HepG2 (cell line): ENCODE data around the gene CTXN1. TPM values are rescaled to one million over a fixed set of nuclear protein-coding genes. Genes with fewer than 3 reads are reported as not detected.

Source experiments
- AGO2 ChIP-seq: fragments of 200-400 bp; formaldehyde crosslinking; optimal IDR thresholded peaks from 2 replicates; pipeline ENCODE3; 2017; ENCODE audit warnings: mild to moderate bottlenecking, low read depth, low read length, moderate library complexity
- CBX1 ChIP-seq: IDR thresholded peaks from one replicate; pipeline ENCODE4 v1.6.1; 2016; ENCODE audit warnings: antibody characterized with exemption, low read depth
- GABPB1 ChIP-seq: IDR thresholded peaks from 2 replicates; pipeline ENCODE4 v1.6.1; 2016; ENCODE audit warnings: mild to moderate bottlenecking, missing genetic modification reagents, moderate library complexity, missing compliant biosample characterization
- GATA4 ChIP-seq: sonication (generic); IDR thresholded peaks from 2 replicates; pipeline ENCODE4 v1.6.1; 2016; ENCODE audit warnings: antibody characterized with exemption, low read depth, borderline replicate concordance
- MAFF ChIP-seq: IDR thresholded peaks from 2 replicates; pipeline ENCODE4 v1.6.1; 2011; ENCODE audit warnings: low read depth, low read length, improper control_type of control experiment
- MBD4 ChIP-seq: IDR thresholded peaks from 2 replicates; pipeline ENCODE4 v1.6.1; 2012; ENCODE audit warnings: low read length, inconsistent platforms, borderline replicate concordance
- NFYC ChIP-seq: IDR thresholded peaks from 2 replicates; pipeline ENCODE4 v1.6.1; 2016; ENCODE audit warnings: missing genetic modification reagents, missing compliant biosample characterization
- NPAS2 ChIP-seq: sonication (generic); formaldehyde crosslinking; IDR thresholded peaks from 2 replicates; pipeline ENCODE4 v1.8.0; 2022; ENCODE audit warnings: mild to moderate bottlenecking, missing genetic modification reagents, borderline replicate concordance
- RXRB ChIP-seq: IDR thresholded peaks from 2 replicates; pipeline ENCODE4 v1.6.1; 2016; ENCODE audit warnings: borderline replicate concordance, missing genetic modification reagents, missing compliant biosample characterization
- SP5 ChIP-seq: IDR thresholded peaks from 2 replicates; pipeline ENCODE4 v1.6.1; 2016; ENCODE audit warnings: low read depth, borderline replicate concordance
- ZBTB20 ChIP-seq: sonication (generic); formaldehyde crosslinking; IDR thresholded peaks from 2 replicates; pipeline ENCODE4 v1.8.1; 2023; ENCODE audit warnings: missing genetic modification reagents, low read depth, mild to moderate bottlenecking, borderline replicate concordance
- ZNF124 ChIP-seq: sonication (generic); formaldehyde crosslinking; IDR thresholded peaks from 2 replicates; pipeline ENCODE4 v1.4.0; 2020; ENCODE audit warnings: missing genetic modification reagents
- ZNF160 ChIP-seq: sonication (generic); formaldehyde crosslinking; IDR thresholded peaks from 2 replicates; pipeline ENCODE4 v1.8.0; 2022; ENCODE audit warnings: mild to moderate bottlenecking, inconsistent platforms, missing genetic modification reagents
- ZNF205 ChIP-seq: IDR thresholded peaks from 2 replicates; pipeline ENCODE4 v1.6.1; 2018; ENCODE audit warnings: missing biosample characterization, missing genetic modification reagents
- ZNF292 ChIP-seq: sonication (generic); formaldehyde crosslinking; IDR thresholded peaks from 2 replicates; pipeline ENCODE4 v1.8.1; 2022; ENCODE audit warnings: mild to moderate bottlenecking, low read depth, missing genetic modification reagents, borderline replicate concordance
- ZNF484 ChIP-seq: sonication (generic); formaldehyde crosslinking; IDR thresholded peaks from 2 replicates; pipeline ENCODE4 v1.5.1; 2020; ENCODE audit warnings: mild to moderate bottlenecking, low read depth, missing genetic modification reagents, borderline replicate concordance
- ZNF670 ChIP-seq: sonication (generic); formaldehyde crosslinking; IDR thresholded peaks from 2 replicates; pipeline ENCODE4 v1.8.0; 2022; ENCODE audit warnings: mild to moderate bottlenecking, missing genetic modification reagents, borderline replicate concordance
- ZSCAN30 ChIP-seq: sonication (generic); formaldehyde crosslinking; IDR thresholded peaks from 2 replicates; pipeline ENCODE4 v1.5.0; 2020; ENCODE audit warnings: mild to moderate bottlenecking, missing genetic modification reagents
- polyA plus RNA-seq, 8 experiments: library from polyadenylated mRNA; depleted of rRNA in 3 of 8; stranded (reverse) in 7 of 8; unstranded in 1 of 8; fragments of >200 nt; fragmentation: Illumina TruSeq in 4 of 8; extraction: Trizol in 4 of 8; gene quantifications; 2 replicates each; pipeline versions ENCODE4 v1.2.1 to v1.2.3, GENCODE V29; 2011 to 2016; ENCODE audit warnings: low read depth in 4 of 8, missing spikeins in 1 of 8, mixed read lengths in 1 of 8; ENCODE audit not compliant: insufficient read depth in 1 of 8
- total RNA-seq, 5 experiments: library from RNA; depleted of rRNA; stranded (reverse); fragments of >200 nt; fragmentation: Illumina TruSeq; extraction: Trizol; gene quantifications; 2 replicates each; pipeline ENCODE4 v1.2.3, GENCODE V29; 2016; ENCODE audit warnings: low read depth in 1 of 5
- TF ChIP-seq, protein P1 (sequence below): sonication (generic); formaldehyde crosslinking; IDR thresholded peaks from 2 replicates; pipeline ENCODE4 v1.5.0; 2020; ENCODE audit warnings: mild to moderate bottlenecking, missing genetic modification reagents
- TF ChIP-seq, protein P2 (sequence below): sonication (generic); formaldehyde crosslinking; IDR thresholded peaks from 2 replicates; pipeline ENCODE4 v1.4.0; 2020; ENCODE audit warnings: missing genetic modification reagents
- TF ChIP-seq, protein P3 (sequence below): sonication (generic); formaldehyde crosslinking; IDR thresholded peaks from 2 replicates; pipeline ENCODE4 v1.8.1; 2023; ENCODE audit warnings: missing genetic modification reagents, inconsistent platforms, borderline replicate concordance
- TF ChIP-seq, protein P4 (sequence below): sonication (generic); formaldehyde crosslinking; IDR thresholded peaks from 2 replicates; pipeline ENCODE4 v1.4.0; 2020; ENCODE audit warnings: missing genetic modification reagents

The CTXN1 gene
- total and polyA plus RNA-seq, 2 of the 13 experiments (the other 11 are each of a cell fraction or from before 2014, with no cell fraction given): 0.11 TPM; not detected in 1

DNA sequence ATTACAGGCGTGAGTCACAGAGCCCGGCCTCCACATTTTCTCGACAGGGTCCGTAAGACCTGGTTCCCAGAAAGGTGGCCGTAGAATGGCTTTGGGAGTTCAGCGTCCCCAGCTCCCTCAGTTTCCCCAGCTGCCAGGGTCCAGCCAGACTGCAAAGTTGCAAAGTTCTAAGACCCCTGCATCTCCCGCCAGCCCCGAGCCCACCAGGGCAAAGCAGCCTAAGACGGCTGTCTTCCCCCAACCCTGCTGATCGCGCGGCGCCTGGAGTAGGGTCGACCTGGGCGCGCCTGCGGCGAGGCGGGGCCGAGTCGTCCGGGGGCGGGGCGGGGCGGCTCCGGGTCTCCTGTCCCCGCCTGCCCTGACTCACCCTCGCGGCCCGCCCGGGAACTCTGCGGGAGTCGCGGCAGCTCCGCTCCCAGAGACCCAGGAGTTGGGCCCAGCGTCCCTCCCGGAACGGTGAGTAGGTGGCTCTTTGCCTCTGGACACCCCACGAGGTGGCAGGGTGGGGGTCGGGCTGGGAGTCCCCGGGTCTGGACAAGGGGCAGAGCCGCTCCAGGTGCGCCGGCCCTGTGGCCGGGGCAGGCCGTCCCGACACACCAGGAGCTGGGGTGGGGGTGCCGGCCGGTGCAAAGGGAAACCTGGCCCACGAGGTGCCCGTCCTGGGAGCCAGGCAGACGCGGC is 37.6 kb downstream of the CTXN1 start, which contains the start of gene LRRC8E (continued):
- TF ChIP-seq ZNF124 (CRISPR knock-in tag) (no peak), NFYC (CRISPR knock-in tag) (no peak), MBD4 (no peak), ZSCAN30 (CRISPR knock-in tag) (no peak), SP5 (CRISPR knock-in tag) (peak; percentile 72), ZNF205 (CRISPR knock-in tag) (peak; percentile 49; the same call in 1 of the 2 replicates), AGO2 (no peak), ZNF670 (peak; percentile 77; the same call in 1 of the 2 replicates), ZNF160 (CRISPR knock-in tag) (no peak), MAFF (no peak), NPAS2 (CRISPR knock-in tag) (no peak), GABPB1 (peak; percentile 55; the same call in 1 of the 2 replicates), RXRB (peak; percentile 9; the same call in 1 of the 2 replicates), ZNF484 (CRISPR knock-in tag) (no peak), GATA4 (peak; percentile 42; the same call in 1 of the 2 replicates), ZNF292 (CRISPR knock-in tag) (no peak), ZBTB20 (CRISPR knock-in tag) (no peak), CBX1 (no peak)
- TF ChIP-seq, protein P1, sequence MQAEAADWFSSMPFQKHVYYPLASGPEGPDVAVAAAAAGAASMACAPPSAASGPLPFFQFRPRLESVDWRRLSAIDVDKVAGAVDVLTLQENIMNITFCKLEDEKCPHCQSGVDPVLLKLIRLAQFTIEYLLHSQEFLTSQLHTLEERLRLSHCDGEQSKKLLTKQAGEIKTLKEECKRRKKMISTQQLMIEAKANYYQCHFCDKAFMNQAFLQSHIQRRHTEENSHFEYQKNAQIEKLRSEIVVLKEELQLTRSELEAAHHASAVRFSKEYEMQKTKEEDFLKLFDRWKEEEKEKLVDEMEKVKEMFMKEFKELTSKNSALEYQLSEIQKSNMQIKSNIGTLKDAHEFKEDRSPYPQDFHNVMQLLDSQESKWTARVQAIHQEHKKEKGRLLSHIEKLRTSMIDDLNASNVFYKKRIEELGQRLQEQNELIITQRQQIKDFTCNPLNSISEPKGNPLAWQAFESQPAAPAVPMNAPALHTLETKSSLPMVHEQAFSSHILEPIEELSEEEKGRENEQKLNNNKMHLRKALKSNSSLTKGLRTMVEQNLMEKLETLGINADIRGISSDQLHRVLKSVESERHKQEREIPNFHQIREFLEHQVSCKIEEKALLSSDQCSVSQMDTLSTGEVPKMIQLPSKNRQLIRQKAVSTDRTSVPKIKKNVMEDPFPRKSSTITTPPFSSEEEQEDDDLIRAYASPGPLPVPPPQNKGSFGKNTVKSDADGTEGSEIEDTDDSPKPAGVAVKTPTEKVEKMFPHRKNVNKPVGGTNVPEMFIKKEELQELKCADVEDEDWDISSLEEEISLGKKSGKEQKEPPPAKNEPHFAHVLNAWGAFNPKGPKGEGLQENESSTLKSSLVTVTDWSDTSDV: no peak
- TF ChIP-seq, protein P2, sequence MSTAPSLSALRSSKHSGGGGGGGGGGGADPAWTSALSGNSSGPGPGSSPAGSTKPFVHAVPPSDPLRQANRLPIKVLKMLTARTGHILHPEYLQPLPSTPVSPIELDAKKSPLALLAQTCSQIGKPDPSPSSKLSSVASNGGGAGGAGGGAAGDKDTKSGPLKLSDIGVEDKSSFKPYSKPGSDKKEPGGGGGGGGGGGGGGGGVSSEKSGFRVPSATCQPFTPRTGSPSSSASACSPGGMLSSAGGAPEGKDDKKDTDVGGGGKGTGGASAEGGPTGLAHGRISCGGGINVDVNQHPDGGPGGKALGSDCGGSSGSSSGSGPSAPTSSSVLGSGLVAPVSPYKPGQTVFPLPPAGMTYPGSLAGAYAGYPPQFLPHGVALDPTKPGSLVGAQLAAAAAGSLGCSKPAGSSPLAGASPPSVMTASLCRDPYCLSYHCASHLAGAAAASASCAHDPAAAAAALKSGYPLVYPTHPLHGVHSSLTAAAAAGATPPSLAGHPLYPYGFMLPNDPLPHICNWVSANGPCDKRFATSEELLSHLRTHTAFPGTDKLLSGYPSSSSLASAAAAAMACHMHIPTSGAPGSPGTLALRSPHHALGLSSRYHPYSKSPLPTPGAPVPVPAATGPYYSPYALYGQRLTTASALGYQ (CRISPR knock-in tag): no peak
- TF ChIP-seq, protein P3, sequence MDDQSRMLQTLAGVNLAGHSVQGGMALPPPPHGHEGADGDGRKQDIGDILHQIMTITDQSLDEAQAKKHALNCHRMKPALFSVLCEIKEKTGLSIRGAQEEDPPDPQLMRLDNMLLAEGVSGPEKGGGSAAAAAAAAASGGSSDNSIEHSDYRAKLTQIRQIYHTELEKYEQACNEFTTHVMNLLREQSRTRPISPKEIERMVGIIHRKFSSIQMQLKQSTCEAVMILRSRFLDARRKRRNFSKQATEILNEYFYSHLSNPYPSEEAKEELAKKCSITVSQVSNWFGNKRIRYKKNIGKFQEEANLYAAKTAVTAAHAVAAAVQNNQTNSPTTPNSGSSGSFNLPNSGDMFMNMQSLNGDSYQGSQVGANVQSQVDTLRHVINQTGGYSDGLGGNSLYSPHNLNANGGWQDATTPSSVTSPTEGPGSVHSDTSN (CRISPR knock-in tag): 0 out of 2 replicates have a peak, but pooled peaks have one; percentile 36
- TF ChIP-seq, protein P4, sequence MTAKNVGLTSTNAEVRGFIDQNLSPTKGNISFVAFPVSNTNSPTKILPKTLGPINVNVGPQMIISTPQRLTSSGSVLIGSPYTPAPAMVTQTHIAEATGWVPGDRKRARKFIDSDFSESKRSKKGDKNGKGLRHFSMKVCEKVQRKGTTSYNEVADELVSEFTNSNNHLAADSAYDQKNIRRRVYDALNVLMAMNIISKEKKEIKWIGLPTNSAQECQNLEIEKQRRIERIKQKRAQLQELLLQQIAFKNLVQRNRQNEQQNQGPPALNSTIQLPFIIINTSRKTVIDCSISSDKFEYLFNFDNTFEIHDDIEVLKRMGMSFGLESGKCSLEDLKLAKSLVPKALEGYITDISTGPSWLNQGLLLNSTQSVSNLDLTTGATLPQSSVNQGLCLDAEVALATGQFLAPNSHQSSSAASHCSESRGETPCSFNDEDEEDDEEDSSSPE (CRISPR knock-in tag): no peak
